ENCODE data around the gene CNTN5. TPM values are rescaled to one million over a fixed set of nuclear protein-coding genes. Genes with fewer than 3 reads are reported as not detected.

CNTN5 gene
- total and polyA plus RNA-seq, 2 donors (not counting 1 experiment from before 2014, with no cell fraction given), result 0.17 TPM; not detected in 1

GRCh38 chr11:99406345-99406744 lies 385.6 kb downstream of the CNTN5 start:
- no peak for TF ChIP-seq CTCF (conservative IDR thresholded peaks at IDR 0.05 in 1 of 2, IDR thresholded peaks at IDR 0.05 in 1 of 2; ENCODE audit: low read depth in 1 of 2, low read length in 2 of 2)
- TF ChIP-seq EZH2 (IDR thresholded peaks at IDR 0.05; ENCODE audit: low read length, missing control alignments), result no peak

GRCh38 chr11:99410636-99411035 lies 389.9 kb downstream of the CNTN5 start:
- DNase-seq (ENCODE audit: low read depth in 2 of 2), result no peak
- TF ChIP-seq EZH2 (IDR thresholded peaks at IDR 0.05; ENCODE audit: low read length, missing control alignments) (no peak), CTCF (conservative IDR thresholded peaks at IDR 0.05 in 1 of 2, IDR thresholded peaks at IDR 0.05 in 1 of 2; ENCODE audit: low read depth in 1 of 2, low read length in 2 of 2) (no peak)
- Histone ChIP-seq H3K4me2 (ENCODE audit: extremely low read depth, insufficient read depth, low read length) (no peak overlapping the region), H3K9ac (ENCODE audit: insufficient read depth, low read length) (no peak overlapping the region), H3K9me3 (ENCODE audit: control insufficient read depth, insufficient read depth, low read depth, low read length) (no peaks in the 10 kb centered on the region), H3K27ac (ENCODE audit: insufficient read depth, low read length) (no peak overlapping the region), H3K4me1 (ENCODE audit: control insufficient read depth, extremely low read depth, insufficient read depth, low read length) (no peaks in the 10 kb centered on the region), H2AFZ (ENCODE audit: low read length) (no peak overlapping the region), H3K27me3 (ENCODE audit: control insufficient read depth, insufficient read depth, low read length) (no peaks in the 10 kb centered on the region), H4K20me1 (ENCODE audit: control insufficient read depth, extremely low read depth, insufficient read depth, low read length) (no peaks in the 10 kb centered on the region), H3K36me3 (ENCODE audit: control insufficient read depth, insufficient read depth, low read length) (no peaks in the 10 kb centered on the region), H3K4me3 (replicated peaks in 1 of 4; ENCODE audit: control extremely low read depth in 1 of 4, insufficient read depth in 1 of 4, low read depth in 3 of 4, low read length in 4 of 4) (no peak overlapping the region), H3K79me2 (ENCODE audit: control insufficient read depth, insufficient read depth, low read length) (no peaks in the 10 kb centered on the region)

More at GRCh38 chr11:99406345-99406744, 385.6 kb downstream of the CNTN5 start:
- Histone ChIP-seq H3K9me3 (ENCODE audit: control insufficient read depth, insufficient read depth, low read depth, low read length) (no peaks in the 10 kb centered on the region), H3K4me2 (ENCODE audit: extremely low read depth, insufficient read depth, low read length) (no peak overlapping the region), H3K4me3 (replicated peaks in 1 of 4; ENCODE audit: control extremely low read depth in 1 of 4, insufficient read depth in 1 of 4, low read depth in 3 of 4, low read length in 4 of 4) (no peak overlapping the region), H3K4me1 (ENCODE audit: control insufficient read depth, extremely low read depth, insufficient read depth, low read length) (no peaks in the 10 kb centered on the region), H2AFZ (ENCODE audit: low read length) (no peak overlapping the region), H3K9ac (ENCODE audit: insufficient read depth, low read length) (no peak overlapping the region), H3K27ac (ENCODE audit: insufficient read depth, low read length) (no peak overlapping the region), H3K27me3 (ENCODE audit: control insufficient read depth, insufficient read depth, low read length) (no peaks in the 10 kb centered on the region), H3K79me2 (ENCODE audit: control insufficient read depth, insufficient read depth, low read length) (no peaks in the 10 kb centered on the region), H3K36me3 (ENCODE audit: control insufficient read depth, insufficient read depth, low read length) (no peaks in the 10 kb centered on the region), H4K20me1 (ENCODE audit: control insufficient read depth, extremely low read depth, insufficient read depth, low read length) (no peaks in the 10 kb centered on the region)
- DNase-seq (ENCODE audit: low read depth in 2 of 2), result no peak

- H3K36me3 ChIP-seq (ENCODE audit: control insufficient read depth, insufficient read depth, low read length), result no peaks in the 10 kb centered on the region
- no peaks in the 10 kb centered on the region for H3K79me2 ChIP-seq (ENCODE audit: control insufficient read depth, insufficient read depth, low read length)
- no peaks in the 10 kb centered on the region for H4K20me1 ChIP-seq (ENCODE audit: control insufficient read depth, extremely low read depth, insufficient read depth, low read length)
- peak in 1 of 2 donors; percentile 0 for DNase-seq (ENCODE audit: low read depth in 2 of 2)
- H3K27ac ChIP-seq (ENCODE audit: insufficient read depth, low read length), result no peak overlapping the region
- no peaks in the 10 kb centered on the region for H3K27me3 ChIP-seq (ENCODE audit: control insufficient read depth, insufficient read depth, low read length)
- no peak overlapping the region for H2AFZ ChIP-seq (ENCODE audit: low read length)
- H3K4me2 ChIP-seq (ENCODE audit: extremely low read depth, insufficient read depth, low read length), result no peak overlapping the region
- no peak overlapping the region for H3K9ac ChIP-seq (ENCODE audit: insufficient read depth, low read length)
- H3K4me1 ChIP-seq (ENCODE audit: control insufficient read depth, extremely low read depth, insufficient read depth, low read length), result no peaks in the 10 kb centered on the region
- H3K4me3 ChIP-seq (replicated peaks in 1 of 4; ENCODE audit: control extremely low read depth in 1 of 4, insufficient read depth in 1 of 4, low read depth in 3 of 4, low read length in 4 of 4), result no peak overlapping the region
- TF ChIP-seq EZH2 (IDR thresholded peaks at IDR 0.05; ENCODE audit: low read length, missing control alignments), result no peak
- TF ChIP-seq CTCF (conservative IDR thresholded peaks at IDR 0.05 in 1 of 2, IDR thresholded peaks at IDR 0.05 in 1 of 2; ENCODE audit: low read depth in 1 of 2, low read length in 2 of 2), result no peak
- no peaks in the 10 kb centered on the region for H3K9me3 ChIP-seq (ENCODE audit: control insufficient read depth, insufficient read depth, low read depth, low read length)
Measured at GRCh38 chr11:99418927-99419720, 398.4 kb downstream of the CNTN5 start.
